SK-MEL-5 (cell line): ENCODE measurements around the gene KIF26B. TPM values are rescaled to one million over a fixed set of nuclear protein-coding genes. Genes with fewer than 3 reads are reported as not detected.

Experiments used
- small RNA-seq, 2 experiments: library from RNA; depleted of rRNA; stranded (forward); fragments of <200 nt; gene quantifications; one replicate each; pipeline ENCODE3, GENCODE V24; 2014
- total RNA-seq: library from RNA; depleted of rRNA; stranded (reverse); fragments of >200 nt; shearing (Covaris generic); gene quantifications from 2 replicates; pipeline ENCODE4 v1.2.3, GENCODE V29; 2014

KIF26B gene
- total RNA-seq, 1 experiment from 2014 or later, result 1.5 TPM

Small RNA genes within 50 kb of the gene (small RNA-seq; reads per million reads assigned to genes)
- gene DNAJC19P8, result 0 reads per million in 2 experiments
- 0 reads per million in 2 experiments for gene RNU1-132P
